ENCODE measurements around the gene FRMD4A.

FRMD4A gene

GRCh38 chr10:14039968-14040668 lies 290.6 kb downstream of the FRMD4A start:
- DNase-seq: no peak

- DNase-seq: no peak
Observed at GRCh38 chr10:14036233-14036632, 294.5 kb downstream of the FRMD4A start.

- no peak for DNase-seq
Observed at GRCh38 chr10:14035506-14035905, 295.2 kb downstream of the FRMD4A start.

- peak; percentile 65 for DNase-seq
Observed at GRCh38 chr10:14032406-14032998, 298.2 kb downstream of the FRMD4A start.

GRCh38 chr10:14026325-14026724 lies 304.4 kb downstream of the FRMD4A start:
- no peak for DNase-seq

GRCh38 chr10:14025283-14026189 lies 305.2 kb downstream of the FRMD4A start:
- no peak for DNase-seq

- no peak for DNase-seq
Observed at GRCh38 chr10:14024329-14025202, 306.2 kb downstream of the FRMD4A start.

GRCh38 chr10:14023673-14024328 lies 306.9 kb downstream of the FRMD4A start:
- no peak for DNase-seq

- DNase-seq: no peak
Observed at GRCh38 chr10:14022954-14023672, 307.6 kb downstream of the FRMD4A start.

- DNase-seq: no peak
Observed at GRCh38 chr10:14022052-14022451, 308.7 kb downstream of the FRMD4A start.

GRCh38 chr10:14020037-14020664 lies 310.6 kb downstream of the FRMD4A start:
- no peak for DNase-seq

- no peak for DNase-seq
Observed at GRCh38 chr10:14017467-14017866, 313.3 kb downstream of the FRMD4A start.

- DNase-seq: no peak
Observed at GRCh38 chr10:14016931-14017333, 313.8 kb downstream of the FRMD4A start.

GRCh38 chr10:14016011-14016536 lies 314.6 kb downstream of the FRMD4A start:
- DNase-seq: no peak

- no peak for DNase-seq
Observed at GRCh38 chr10:14014423-14014822, 316.3 kb downstream of the FRMD4A start.

GRCh38 chr10:14010769-14011574 lies 319.8 kb downstream of the FRMD4A start:
- no peak for DNase-seq

GRCh38 chr10:14010101-14010558 lies 320.6 kb downstream of the FRMD4A start:
- peak; percentile 9 for DNase-seq

- DNase-seq: peak; percentile 83
Observed at GRCh38 chr10:14009371-14010100, 321.2 kb downstream of the FRMD4A start.

GRCh38 chr10:14008740-14009080 lies 322.0 kb downstream of the FRMD4A start:
- no peak for DNase-seq

Measured in activated CD4-positive, alpha-beta T cell treated with anti-CD3 and anti-CD28 coated beads for 48 hours (primary cell).